Transverse colon (tissue), 4 donors: ENCODE measurements around the gene ATG9B. TPM values are rescaled to one million over a fixed set of nuclear protein-coding genes. Genes with fewer than 3 reads are reported as not detected.

ENCODE experiments used
- DNase-seq: peaks from one replicate; pipeline ENCODE4 v3.0.0-alpha.2; 2019
- H3K27ac ChIP-seq, 4 donors: fragments of 200-600 bp; sonication (generic); 2 replicates each; pipeline ENCODE4 v1.5.1; 2016 to 2018; ENCODE audit warnings: inconsistent platforms in 4 of 4
- H3K27me3 ChIP-seq: fragments of 200-600 bp; sonication (generic); 2 replicates; pipeline ENCODE4 v1.5.1; 2017; ENCODE audit warnings: inconsistent platforms
- H3K36me3 ChIP-seq, 4 donors: fragments of 200-600 bp; sonication (generic); 2 replicates each; pipeline ENCODE4 v1.5.1; 2017 to 2019; ENCODE audit warnings: inconsistent platforms in 4 of 4
- H3K4me1 ChIP-seq, 4 donors: fragments of 200-600 bp; sonication (generic); 2 replicates each; pipeline ENCODE4 v1.5.1; 2017 to 2020; ENCODE audit warnings: inconsistent platforms in 4 of 4
- H3K4me3 ChIP-seq, 4 donors: fragments of 200-600 bp; sonication (generic); 1 replicate in 1 of 4; 2 replicates in 3 of 4; pipeline versions ENCODE4 v1.5.1 to v1.6.1; 2017 to 2019; ENCODE audit warnings: inconsistent platforms in 4 of 4
- H3K9me3 ChIP-seq, 2 donors: fragments of 200-600 bp; sonication (generic); 2 replicates each; pipeline ENCODE4 v1.5.1; 2017 to 2019; ENCODE audit warnings: inconsistent platforms in 2 of 2
- EP300 ChIP-seq: sonication (generic); formaldehyde crosslinking; IDR thresholded peaks from one replicate; pipeline ENCODE4 v1.6.1; 2017; ENCODE audit warnings: antibody characterized with exemption, low read depth
- POLR2A ChIP-seq: fragments of 450-650 bp; IDR thresholded peaks from one replicate; pipeline ENCODE4 v1.6.1; 2016; ENCODE audit warnings: antibody characterized with exemption, mild to moderate bottlenecking, moderate library complexity
- POLR2AphosphoS5 ChIP-seq, 3 donors: sonication (generic); formaldehyde crosslinking; IDR thresholded peaks; one replicate each; pipeline ENCODE4 v1.6.1; 2016; ENCODE audit warnings: antibody characterized with exemption in 3 of 3
- WGBS, 2 donors: methylation state at CpG; one replicate each; pipeline ENCODE4 v1.1.5; 2018; ENCODE audit warnings: low coverage in 1 of 2; 5-methylcytosine and 5-hydroxymethylcytosine counted together
- in situ Hi-C, 4 donors: fragments of 200-750 bp; cut with MboI; loops; one replicate each; pipeline versions ENCODE4 v1.15.0 to v1.15.1; 2017; ENCODE audit warnings: low sequenced_read_pairs in 3 of 4, low pct_ligation_motif_present in 1 of 4, low pct_unique_long_range_greater_than_20kb in 1 of 4
- intact Hi-C: fragments of 100-400 bp; cut with DNase I; formaldehyde crosslinking; loops from one replicate; pipeline ENCODE4 v1.15.1; 2023; ENCODE audit warnings: low total_unique reads
- total RNA-seq, 4 donors: library from RNA; depleted of rRNA; stranded (reverse); fragments of >200 nt; gene quantifications; one replicate each; pipeline ENCODE4 v1.1.0, GENCODE V29; 2016
- TF ChIP-seq, protein P1 (sequence below), 5 experiments: fragments of 200-600 bp in 3 of 5; fragments of 450-650 bp in 2 of 5; sonication (generic) in 3 of 5; IDR thresholded peaks; 1 replicate in 2 of 5; 2 replicates in 3 of 5; pipeline ENCODE4 v1.5.1; 2016 to 2017; ENCODE audit warnings: antibody characterized with exemption in 5 of 5, inconsistent platforms in 3 of 5, mild to moderate bottlenecking in 2 of 5, moderate library complexity in 1 of 5

Gene ATG9B
- total RNA-seq, 4 donors from 2014 or later = 1.1 TPM; not detected in 3

DNA sequence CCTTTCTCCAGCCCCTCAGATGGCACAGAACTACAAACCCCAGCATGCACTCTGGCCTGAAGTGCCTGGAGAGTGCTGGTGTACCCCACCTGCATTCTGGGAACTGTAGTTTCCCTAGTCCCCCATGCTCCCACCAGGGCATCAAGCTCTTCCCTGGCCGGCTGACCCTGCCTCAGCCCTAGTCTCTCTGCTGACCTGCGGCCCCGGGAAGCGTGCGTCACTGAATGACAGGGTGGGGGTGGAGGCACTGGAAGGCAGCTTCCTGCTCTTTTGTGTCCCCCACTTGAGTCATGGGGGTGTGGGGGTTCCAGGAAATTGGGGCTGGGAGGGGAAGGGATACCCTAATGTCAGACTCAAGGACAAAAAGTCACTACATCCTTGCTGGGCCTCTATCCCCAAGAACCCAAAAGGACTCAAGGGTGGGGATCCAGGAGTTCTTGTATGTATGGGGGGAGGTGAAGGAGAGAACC lies 31.4 kb downstream of the ATG9B start:
- no peak for DNase-seq
- Histone ChIP-seq H3K4me3 (no peak overlapping the region), H3K4me1 (peaks cover 6 to 18% (median 10%) of the 10 kb centered on the region in 4 donors), H3K27me3 (peaks cover 7% of the 10 kb centered on the region), H3K27ac (peak overlapping the region in 2 of 4 donors; percentile 9 to 25), H3K36me3 (no peaks in the 10 kb centered on the region), H3K9me3 (peaks cover 0 to 4% of the 10 kb centered on the region in 2 donors)
- 47 to 60% methylated on average over 3 to 5 of the region's 5 CpGs for WGBS, 2 donors
- intact Hi-C loops = no loop called here
- TF ChIP-seq POLR2AphosphoS5 (IDR thresholded peaks at IDR 0.05) (no peak), POLR2A (no peak), EP300 (no peak)
- TF ChIP-seq, protein P1, sequence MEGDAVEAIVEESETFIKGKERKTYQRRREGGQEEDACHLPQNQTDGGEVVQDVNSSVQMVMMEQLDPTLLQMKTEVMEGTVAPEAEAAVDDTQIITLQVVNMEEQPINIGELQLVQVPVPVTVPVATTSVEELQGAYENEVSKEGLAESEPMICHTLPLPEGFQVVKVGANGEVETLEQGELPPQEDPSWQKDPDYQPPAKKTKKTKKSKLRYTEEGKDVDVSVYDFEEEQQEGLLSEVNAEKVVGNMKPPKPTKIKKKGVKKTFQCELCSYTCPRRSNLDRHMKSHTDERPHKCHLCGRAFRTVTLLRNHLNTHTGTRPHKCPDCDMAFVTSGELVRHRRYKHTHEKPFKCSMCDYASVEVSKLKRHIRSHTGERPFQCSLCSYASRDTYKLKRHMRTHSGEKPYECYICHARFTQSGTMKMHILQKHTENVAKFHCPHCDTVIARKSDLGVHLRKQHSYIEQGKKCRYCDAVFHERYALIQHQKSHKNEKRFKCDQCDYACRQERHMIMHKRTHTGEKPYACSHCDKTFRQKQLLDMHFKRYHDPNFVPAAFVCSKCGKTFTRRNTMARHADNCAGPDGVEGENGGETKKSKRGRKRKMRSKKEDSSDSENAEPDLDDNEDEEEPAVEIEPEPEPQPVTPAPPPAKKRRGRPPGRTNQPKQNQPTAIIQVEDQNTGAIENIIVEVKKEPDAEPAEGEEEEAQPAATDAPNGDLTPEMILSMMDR (IDR thresholded peaks at IDR 0.05) = no peak
- in situ Hi-C loops = loop anchor here in 3 of 4 donors (25.0 kb wide), 3 partner anchors 106 to 556 kb away; no protein-coding TSS in a partner anchor

DNA sequence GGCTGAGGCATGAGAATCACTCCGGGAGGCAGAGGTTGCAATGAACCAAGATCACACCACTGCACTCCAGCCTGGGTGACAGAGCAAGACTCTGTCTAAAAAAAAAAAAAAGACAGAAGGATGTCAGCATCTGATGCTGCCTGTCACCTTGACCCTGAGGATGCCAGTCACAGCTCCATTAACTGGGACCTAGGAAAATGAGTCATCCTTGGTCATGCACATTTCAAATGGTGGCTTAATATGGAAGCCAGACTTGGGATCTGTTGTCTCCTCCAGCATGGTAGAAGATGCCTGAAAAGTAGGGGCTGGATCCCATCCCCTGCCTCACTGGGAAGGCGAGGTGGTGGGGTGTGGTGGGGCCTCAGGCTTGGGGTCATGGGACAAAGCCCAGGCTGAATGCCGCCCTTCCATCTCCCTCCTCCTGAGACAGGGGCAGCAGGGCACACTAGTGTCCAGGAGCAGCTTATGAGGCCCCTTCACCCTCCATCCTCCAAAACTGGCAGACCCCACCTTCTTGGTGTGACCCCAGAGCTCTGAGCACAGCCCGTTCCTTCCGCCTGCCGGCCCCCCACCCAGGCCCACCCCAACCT lies 32.1 kb downstream of the ATG9B start:
- TF ChIP-seq, protein P1 (IDR thresholded peaks at IDR 0.05) = no peak
- TF ChIP-seq EP300 (no peak), POLR2A (no peak), POLR2AphosphoS5 (IDR thresholded peaks at IDR 0.05) (no peak)
- Histone ChIP-seq H3K27ac (no peak overlapping the region), H3K9me3 (peaks cover 0 to 4% of the 10 kb centered on the region in 2 donors), H3K4me3 (no peak overlapping the region), H3K27me3 (peaks cover 9% of the 10 kb centered on the region), H3K36me3 (no peaks in the 10 kb centered on the region), H3K4me1 (peaks cover 6 to 18% (median 10%) of the 10 kb centered on the region in 4 donors)
- 83 to 100% methylated on average over 1 to 6 of the region's 6 CpGs for WGBS, 2 donors
- no peak for DNase-seq
- intact Hi-C loops = no loop called here
- in situ Hi-C loops = loop anchor here in 3 of 4 donors (25.0 kb wide), 3 partner anchors 105 to 555 kb away; no protein-coding TSS in a partner anchor

DNA sequence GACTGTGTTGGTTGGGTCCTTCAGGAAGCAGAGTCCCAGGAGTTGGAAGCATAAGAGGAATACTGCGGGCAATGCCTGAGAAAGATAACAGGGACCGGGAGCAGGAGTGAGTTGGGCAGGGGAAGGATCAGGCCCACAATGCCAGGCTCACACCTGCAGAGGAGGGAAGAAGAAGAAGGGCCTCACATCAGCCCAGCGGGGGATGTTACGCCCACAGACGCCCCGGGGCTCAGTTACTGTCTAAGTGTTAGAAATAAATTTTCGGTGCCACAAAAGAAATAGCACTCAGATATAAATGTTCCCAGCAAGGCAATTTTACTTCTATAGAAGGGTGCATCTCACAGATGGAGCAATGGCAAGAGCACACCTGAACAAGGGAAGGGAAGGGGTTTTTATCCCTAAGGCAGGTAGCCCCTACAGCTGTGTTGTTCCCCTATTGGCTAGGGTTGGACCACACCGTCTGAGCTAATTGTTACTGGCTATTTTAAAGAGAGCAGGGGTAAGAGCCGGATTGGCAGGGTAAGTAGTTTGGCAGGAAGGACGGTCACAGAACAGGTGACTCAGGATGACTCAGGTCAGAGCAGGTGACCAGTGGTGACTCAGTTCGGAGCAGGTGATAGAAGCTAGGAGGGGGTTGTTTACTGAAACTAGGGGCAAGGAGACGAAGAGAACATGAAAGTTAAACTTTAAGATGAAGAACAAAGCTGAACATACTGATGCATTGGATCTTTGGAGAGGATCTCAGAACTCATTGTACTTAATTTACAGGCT lies 33.7 kb downstream of the ATG9B start, which contains the start of gene NOS3:
TSS of gene NOS3 (plus strand) at position 602 of the 771 bp plus-strand sequence. CDS start 2,787 bp downstream, outside the sequence.
- Histone ChIP-seq H3K4me3 (no peak within 1 kb of the TSS), H3K27ac (no peak within 1 kb of the TSS), H3K4me1 (peaks cover 6 to 25% (median 12%) of the 10 kb centered on the region in 4 donors), H3K27me3 (peaks cover 3% of the 10 kb centered on the region), H3K9me3 (peaks cover 0 to 4% of the 10 kb centered on the region in 2 donors), H3K36me3 (no peaks in the 10 kb centered on the region)
- in situ Hi-C loops (loop anchor here in 3 of 4 donors (25.0 kb wide), 3 partner anchors 103 to 553 kb away; no protein-coding TSS in a partner anchor), intact Hi-C loops (no loop called here)
- DNase-seq = no peak
- TF ChIP-seq POLR2AphosphoS5 (IDR thresholded peaks at IDR 0.05) = no peak
- TF ChIP-seq POLR2A = no peak
- no peak for TF ChIP-seq EP300
- TF ChIP-seq, protein P1 (IDR thresholded peaks at IDR 0.05) = no peak
- WGBS, 2 donors = 80% methylated on average over 12 of the region's 12 CpGs; no CpG with 5 or more reads in 1 of the 2 donors

DNA sequence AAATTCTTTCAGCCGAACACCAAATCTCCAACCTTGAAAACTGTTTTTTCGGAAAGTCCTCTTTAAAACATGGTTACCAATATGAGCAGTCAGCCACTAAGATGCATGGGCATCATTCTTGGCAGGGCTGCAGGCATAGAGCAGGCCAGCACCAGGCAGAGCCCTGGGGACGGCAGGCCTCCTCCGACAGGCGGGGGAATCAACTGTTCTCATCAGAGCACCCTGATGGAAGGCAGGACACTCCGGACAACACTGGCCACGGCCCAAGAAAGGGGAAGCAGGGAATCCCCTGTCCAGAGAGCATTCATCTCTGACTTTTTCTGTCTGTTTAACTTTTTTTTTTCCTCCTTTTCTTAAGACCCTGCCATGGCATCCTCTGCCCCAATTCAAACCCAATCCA lies 34.8 kb downstream of the ATG9B start:
- Histone ChIP-seq H3K4me3 (no peak overlapping the region), H3K4me1 (peaks cover 6 to 21% (median 12%) of the 10 kb centered on the region in 4 donors), H3K9me3 (peaks cover 0 to 4% of the 10 kb centered on the region in 2 donors), H3K27ac (peak overlapping the region in 3 of 4 donors; percentile 2 to 57 (median 27)), H3K36me3 (no peaks in the 10 kb centered on the region), H3K27me3 (peaks cover 7% of the 10 kb centered on the region)
- WGBS, 2 donors = 73% methylated on average over 7 of the region's 7 CpGs; no CpG with 5 or more reads in 1 of the 2 donors
- in situ Hi-C loops = loop anchor here (5.0 to 25.0 kb wide), 8 partner anchors 92 to 552 kb away; no protein-coding TSS in a partner anchor
- intact Hi-C loops = loop anchor here (2.0 to 5.0 kb wide), 2 partner anchors 27 to 207 kb away; no protein-coding TSS in a partner anchor
- DNase-seq = no peak
- TF ChIP-seq, protein P1 (IDR thresholded peaks at IDR 0.05) = no peak
- no peak for TF ChIP-seq POLR2AphosphoS5 (IDR thresholded peaks at IDR 0.05)
- no peak for TF ChIP-seq EP300
- TF ChIP-seq POLR2A = no peak
